ENCODE measurements around the gene MACF1.

- TF ChIP-seq CTCF (IDR thresholded peaks at IDR 0.05; ENCODE audit: low read length) = no peak
- TF ChIP-seq EZH2 (optimal IDR thresholded peaks at IDR 0.05; ENCODE audit: low read depth, low read length) = no peak
- TF ChIP-seq EZH2phosphoT487 (IDR thresholded peaks at IDR 0.05; ENCODE audit: low read length) = no peak
These were observed 22.3 kb downstream of the MACF1 start for GRCh38 chr1:39226836-39227235.
